Stimulated activated CD8-positive, alpha-beta memory T cell treated with anti-CD3 and anti-CD28 coated beads, Interleukin-4, amount 100 ng/mL, for 1 hour (primary cell): ENCODE measurements around the gene ACTA1.
"Not testable (repeated sequence)": the region's sequence is repeated elsewhere in the genome, so short reads cannot be mapped to it uniquely, and the experiment has no call there.

ENCODE experiments used
- DNase-seq, 2 donors: peaks; one replicate each; pipeline ENCODE4 v3.0.0-alpha.2; 2020; ENCODE audit warnings: low read depth in 2 of 2, low spot score in 1 of 2

ACTA1 gene

GRCh38 chr1:229434005-229434640 lies at the start of gene ACTA1:
Gene ACTA1 (minus strand): TSS chr1:229434094. CDS start chr1:229433115, 979 bp downstream.
- no peak for DNase-seq

- no peak for DNase-seq
Measured at GRCh38 chr1:229482511-229482910, 48.6 kb upstream of the ACTA1 start.

- no peak for DNase-seq
Measured at GRCh38 chr1:229480495-229480894, 46.6 kb upstream of the ACTA1 start.

GRCh38 chr1:229479660-229480399 lies 45.9 kb upstream of the ACTA1 start:
- DNase-seq: no peak

- DNase-seq: no peak
Measured at GRCh38 chr1:229478852-229479251, 45.0 kb upstream of the ACTA1 start.

GRCh38 chr1:229475859-229476258 lies 42.0 kb upstream of the ACTA1 start:
- not testable (repeated sequence) for DNase-seq

- DNase-seq: no peak
Measured at GRCh38 chr1:229474509-229474908, 40.6 kb upstream of the ACTA1 start.

GRCh38 chr1:229471175-229471574 lies 37.3 kb upstream of the ACTA1 start:
- no peak for DNase-seq

GRCh38 chr1:229470406-229471043 lies 36.6 kb upstream of the ACTA1 start:
- DNase-seq: no peak

- DNase-seq: no peak
Measured at GRCh38 chr1:229466887-229467286, 33.0 kb upstream of the ACTA1 start.

- DNase-seq: no peak
Measured at GRCh38 chr1:229464672-229465071, 30.8 kb upstream of the ACTA1 start.

- DNase-seq: no peak
Measured at GRCh38 chr1:229461032-229461668, 27.3 kb upstream of the ACTA1 start.

GRCh38 chr1:229459815-229460214 lies 25.9 kb upstream of the ACTA1 start:
- no peak for DNase-seq

- no peak for DNase-seq
Measured at GRCh38 chr1:229457436-229457835, 23.5 kb upstream of the ACTA1 start.

GRCh38 chr1:229456016-229456415 lies 22.1 kb upstream of the ACTA1 start:
- no peak for DNase-seq

GRCh38 chr1:229454056-229454455 lies 20.2 kb upstream of the ACTA1 start:
- DNase-seq: no peak

- DNase-seq: no peak
Measured at GRCh38 chr1:229452956-229453801, 19.3 kb upstream of the ACTA1 start.

- DNase-seq: no peak
Measured at GRCh38 chr1:229448845-229449244, 15.0 kb upstream of the ACTA1 start.

GRCh38 chr1:229448354-229448753 lies 14.5 kb upstream of the ACTA1 start:
- no peak for DNase-seq

GRCh38 chr1:229447809-229448252 lies 13.9 kb upstream of the ACTA1 start:
- DNase-seq: no peak

GRCh38 chr1:229445828-229446227 lies 11.9 kb upstream of the ACTA1 start:
- no peak for DNase-seq
